Measurements from ENCODE around the gene PRDX2. TPM values are rescaled to one million over a fixed set of nuclear protein-coding genes. Genes with fewer than 3 reads are reported as not detected.
A peak's percentile ranks its signal among the peaks of the same experiment; 100 is the strongest.

Gene PRDX2
- total and polyA plus RNA-seq, 8 donors: 186 to 267 (median 234) TPM

GRCh38 chr19:12779162-12779993, 22.2 kb downstream of the PRDX2 start:
- Histone ChIP-seq H3K4me3 (peak overlapping the region in 1 of 2 donors; percentile 59), H3K27me3 (no peaks in the 10 kb centered on the region), H3K36me3 (no peaks in the 10 kb centered on the region), H3K4me1 (peaks cover 25 to 82% of the 10 kb centered on the region in 2 donors), H3K27ac (peak overlapping the region; percentile 92 to 95), H3K9me3 (no peaks in the 10 kb centered on the region)
- ATAC-seq (no peak), DNase-seq (peak in 3 of 4 donors; percentile 75 to 89 (median 77))
- TF ChIP-seq, protein P1, sequence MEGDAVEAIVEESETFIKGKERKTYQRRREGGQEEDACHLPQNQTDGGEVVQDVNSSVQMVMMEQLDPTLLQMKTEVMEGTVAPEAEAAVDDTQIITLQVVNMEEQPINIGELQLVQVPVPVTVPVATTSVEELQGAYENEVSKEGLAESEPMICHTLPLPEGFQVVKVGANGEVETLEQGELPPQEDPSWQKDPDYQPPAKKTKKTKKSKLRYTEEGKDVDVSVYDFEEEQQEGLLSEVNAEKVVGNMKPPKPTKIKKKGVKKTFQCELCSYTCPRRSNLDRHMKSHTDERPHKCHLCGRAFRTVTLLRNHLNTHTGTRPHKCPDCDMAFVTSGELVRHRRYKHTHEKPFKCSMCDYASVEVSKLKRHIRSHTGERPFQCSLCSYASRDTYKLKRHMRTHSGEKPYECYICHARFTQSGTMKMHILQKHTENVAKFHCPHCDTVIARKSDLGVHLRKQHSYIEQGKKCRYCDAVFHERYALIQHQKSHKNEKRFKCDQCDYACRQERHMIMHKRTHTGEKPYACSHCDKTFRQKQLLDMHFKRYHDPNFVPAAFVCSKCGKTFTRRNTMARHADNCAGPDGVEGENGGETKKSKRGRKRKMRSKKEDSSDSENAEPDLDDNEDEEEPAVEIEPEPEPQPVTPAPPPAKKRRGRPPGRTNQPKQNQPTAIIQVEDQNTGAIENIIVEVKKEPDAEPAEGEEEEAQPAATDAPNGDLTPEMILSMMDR (IDR thresholded peaks at IDR 0.05): no peak
- intact Hi-C loops (cut with DNase I): loop anchor here in 1 of 2 donors (2.0 kb wide), 1 partner anchor 15 kb away; no protein-coding TSS in a partner anchor

DNA sequence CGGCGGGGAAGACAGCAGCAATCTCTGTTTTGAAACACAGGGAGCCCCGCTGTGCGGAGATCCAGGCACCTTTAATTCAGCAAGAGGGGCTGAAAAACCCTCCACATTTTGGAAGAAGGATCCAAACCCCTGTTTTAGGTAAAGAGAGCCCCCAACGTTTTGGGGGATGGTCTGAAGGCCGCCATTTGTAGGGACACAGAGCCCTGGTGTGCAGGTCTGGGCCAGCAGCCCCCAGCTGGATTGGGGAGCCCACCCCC, 22.8 kb downstream of the PRDX2 start:
- intact Hi-C loops (cut with DNase I): loop anchor here in 1 of 2 donors (2.0 kb wide), 1 partner anchor 16 kb away; no protein-coding TSS in a partner anchor
- Histone ChIP-seq H3K9me3 (no peaks in the 10 kb centered on the region), H3K36me3 (no peaks in the 10 kb centered on the region), H3K27me3 (no peaks in the 10 kb centered on the region), H3K4me3 (peak overlapping the region; percentile 56 to 59), H3K27ac (peak overlapping the region; percentile 92 to 95), H3K4me1 (peaks cover 21 to 76% of the 10 kb centered on the region in 2 donors)
- DNase-seq (no peak), ATAC-seq (no peak)
- TF ChIP-seq, protein P1 (IDR thresholded peaks at IDR 0.05): no peak

DNA sequence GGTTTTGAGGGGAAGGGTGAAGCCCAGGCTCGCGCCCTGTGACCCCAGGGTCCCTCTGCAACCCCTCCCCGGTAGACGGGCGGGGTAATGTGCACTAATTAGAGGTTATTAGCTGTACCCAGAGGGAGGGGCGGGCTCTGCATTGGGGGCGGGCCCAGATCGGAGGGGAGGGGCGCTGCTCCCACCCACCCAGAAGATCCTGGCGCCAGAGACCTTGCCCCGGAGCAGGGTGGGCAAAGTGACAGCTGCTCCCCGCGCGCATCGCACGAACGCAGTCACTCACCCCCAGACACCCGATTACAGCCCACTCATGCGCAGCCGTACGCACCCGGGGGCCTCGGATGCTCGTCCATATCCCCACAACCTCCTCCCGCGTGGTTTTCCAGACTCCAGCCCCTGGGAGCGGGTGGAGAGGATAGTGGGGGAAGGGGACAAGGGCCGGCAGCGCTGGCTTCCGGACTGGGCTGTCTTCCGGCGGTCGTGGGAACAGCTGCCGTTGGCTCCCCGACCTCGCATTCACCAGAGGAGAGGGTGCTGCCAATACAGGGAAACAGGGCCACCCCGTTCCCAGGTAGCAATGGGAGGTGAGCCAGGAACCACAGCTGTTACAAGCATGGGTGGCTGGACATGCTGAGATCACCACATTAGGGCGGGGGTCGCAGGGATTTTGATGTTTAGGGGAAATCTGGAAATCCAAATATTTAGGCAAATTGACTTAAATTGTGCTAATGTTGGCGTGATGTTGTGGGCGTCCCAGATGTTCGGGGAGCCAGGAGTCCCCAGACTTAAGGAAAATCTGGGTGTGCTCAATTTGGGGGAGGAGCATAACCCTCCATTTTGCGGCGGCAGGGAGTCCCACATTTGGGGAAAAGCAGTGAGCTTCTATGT, 23.3 kb downstream of the PRDX2 start:
- TF ChIP-seq, protein P1 (IDR thresholded peaks at IDR 0.05): no peak
- intact Hi-C loops (cut with DNase I): loop anchor here in 1 of 2 donors (2.0 kb wide), 1 partner anchor 17 kb away; no protein-coding TSS in a partner anchor
- H3K9me3 ChIP-seq: no peaks in the 10 kb centered on the region
- no peaks in the 10 kb centered on the region for H3K36me3 ChIP-seq
- H3K4me1 ChIP-seq: peaks cover 15 to 74% of the 10 kb centered on the region in 2 donors
- H3K4me3 ChIP-seq: peak overlapping the region; percentile 56 to 59
- ATAC-seq (peak; percentile 25), DNase-seq (peak; percentile 70 to 91 (median 82))
- H3K27ac ChIP-seq: peak overlapping the region; percentile 92 to 95
- H3K27me3 ChIP-seq: no peaks in the 10 kb centered on the region

DNA sequence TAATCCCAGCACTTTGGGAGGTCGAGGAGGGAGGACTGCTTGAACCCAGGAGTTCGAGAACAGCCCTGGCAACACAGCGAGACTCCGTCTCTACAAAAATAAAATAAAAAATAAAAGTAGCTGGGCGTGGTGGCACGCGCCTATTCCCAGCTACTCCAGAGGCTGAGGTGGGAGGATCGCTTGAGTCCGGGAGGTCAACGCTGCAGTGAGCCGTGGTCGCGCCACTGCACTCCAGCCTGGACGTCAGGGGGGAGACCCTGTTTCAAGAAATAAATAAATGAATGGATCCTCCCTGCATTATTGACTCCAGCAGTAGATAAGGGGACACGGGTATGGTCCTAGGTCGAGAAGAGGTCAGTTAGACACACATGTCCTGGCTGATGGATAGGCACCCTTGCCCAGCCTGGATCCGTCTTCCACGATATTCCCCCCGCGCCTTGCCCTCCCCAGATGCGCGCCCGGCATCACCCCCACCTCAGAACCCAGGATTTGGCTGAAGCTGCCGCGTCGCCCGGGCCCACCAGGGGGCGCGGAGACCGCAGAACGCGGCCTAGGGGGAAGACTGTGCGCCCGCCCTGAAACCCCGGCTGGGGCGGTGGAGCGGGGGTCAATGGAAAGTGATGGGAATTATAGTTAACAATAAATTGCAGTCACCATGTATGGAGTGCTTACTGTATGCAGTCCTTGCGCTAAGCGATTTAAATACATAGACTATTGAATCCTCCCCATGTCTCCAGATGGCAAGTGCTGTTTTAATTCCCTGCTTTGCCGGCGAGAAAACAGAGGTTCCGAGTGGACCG, 24.2 kb downstream of the PRDX2 start:
- Histone ChIP-seq H3K36me3 (no peaks in the 10 kb centered on the region), H3K27me3 (no peaks in the 10 kb centered on the region), H3K4me3 (peak overlapping the region; percentile 56 to 59), H3K9me3 (no peaks in the 10 kb centered on the region), H3K27ac (peak overlapping the region; percentile 92 to 95), H3K4me1 (peaks cover 10 to 66% of the 10 kb centered on the region in 2 donors)
- ATAC-seq (peak; percentile 60), DNase-seq (peak; percentile 56 to 97 (median 86))
- intact Hi-C loops (cut with DNase I): loop anchor here in 1 of 2 donors (2.0 kb wide), 1 partner anchor 17 kb away; no protein-coding TSS in a partner anchor
- TF ChIP-seq, protein P1 (IDR thresholded peaks at IDR 0.05): peak; percentile 96 to 97

All from left lung (tissue), 10 donors.